ENCODE results near the gene SLC51B. TPM values are rescaled to one million over a fixed set of nuclear protein-coding genes. Genes with fewer than 3 reads are reported as not detected.

SLC51B gene
- total and polyA plus RNA-seq, 2 of the 4 experiments (the other 2 are of a cell fraction), result not detected

GRCh38 chr15:65069779-65070546, 24.8 kb downstream of the SLC51B start:
- Histone ChIP-seq H4K5ac (ENCODE audit: low read depth, low read length) (peak overlapping the region; percentile 51), H2AK9ac (replicated peaks; ENCODE audit: low read depth, low read length, poor library complexity) (no peak overlapping the region), H3K14ac (replicated peaks; ENCODE audit: low read depth, low read length) (peak overlapping the region; percentile 69), H3K27me3 (ENCODE audit: control insufficient read depth, insufficient read depth, low read length) (peaks cover 16% of the 10 kb centered on the region), H3K36me3 (ENCODE audit: control insufficient read depth, insufficient read depth, low read length) (no peaks in the 10 kb centered on the region), H3K4me1 (ENCODE audit: control insufficient read depth, insufficient read depth, low read length) (peaks cover 42% of the 10 kb centered on the region), H3K4ac (ENCODE audit: low read depth, low read length) (peak overlapping the region; percentile 78), H2BK15ac (ENCODE audit: low read depth, low read length) (peak overlapping the region; percentile 75; the same call in 1 of the 3 replicates), H2BK120ac (ENCODE audit: low read depth, low read length) (peak overlapping the region; percentile 82), H3K4me3 (ENCODE audit: insufficient read depth, low read depth, low read length) (no peak overlapping the region), H3K79me1 (ENCODE audit: low read depth in 1 of 2, low read length in 2 of 2) (no peaks in the 10 kb centered on the region), H3K9me1 (ENCODE audit: insufficient read depth, low read length) (peaks cover 37% of the 10 kb centered on the region), H3K27ac (ENCODE audit: insufficient read depth, low read length) (peak overlapping the region; percentile 82; the same call in 1 of the 2 replicates), H4K8ac (ENCODE audit: low read depth in 2 of 2, low read length in 2 of 2) (peak overlapping the region in 1 of 2 experiments; percentile 65; a peak in 1 of 4 replicates), H4K20me1 (ENCODE audit: insufficient read depth, low read length) (peaks cover 9% of the 10 kb centered on the region), H3K23ac (ENCODE audit: low read depth, low read length) (peak overlapping the region; percentile 59), H3K9ac (ENCODE audit: low read depth, low read length) (no peak overlapping the region), H2BK5ac (ENCODE audit: low read depth, low read length, poor library complexity, severe bottlenecking) (peak overlapping the region; percentile 79), H2AFZ (replicated peaks; ENCODE audit: low read length, poor library complexity) (no peak overlapping the region), H2AK5ac (ENCODE audit: low read depth, low read length) (peak overlapping the region; percentile 85), H3K9me3 (ENCODE audit: control insufficient read depth, insufficient read depth, low read length) (no peaks in the 10 kb centered on the region), H3K18ac (ENCODE audit: low read depth, low read length) (peak overlapping the region; percentile 61), H2BK20ac (ENCODE audit: low read depth, low read length) (peak overlapping the region; percentile 84), H3K56ac (ENCODE audit: extremely low read depth, insufficient read depth, low read length) (no peak overlapping the region), H4K91ac (ENCODE audit: insufficient read depth, low read depth, low read length) (peak overlapping the region; percentile 73), H3K4me2 (ENCODE audit: low read depth, low read length) (no peak overlapping the region)
- BruUV-seq (replicated peaks), result no TSS peak
- ChIA-PET POLR2A (ENCODE audit: unreplicated experiment) (interaction anchor here (0.5 kb wide), 1 partner anchor 269 kb away, joined by 3 read pairs; no protein-coding TSS in a partner anchor), CTCF (interaction anchor here (1.2 to 2.2 kb wide), 4 partner anchors 13 to 36 kb away, joined by 4 to 8 read pairs (median 6); no protein-coding TSS in a partner anchor)
- intact Hi-C loops (cut with micrococcal nuclease) (no loop called here), in situ Hi-C loops (cut with MboI; ENCODE audit: low sequenced_read_pairs) (no loop called here), dilution Hi-C loops (cut with HindIII; ENCODE audit: low sequenced_read_pairs, unreplicated experiment) (no loop called here)
- ATAC-seq (ENCODE audit: low read depth) (no peak), DNase-seq (no peak)
- TF ChIP-seq RAD21 (IDR thresholded peaks at IDR 0.05; ENCODE audit: low read length) (no peak), POLR2A (IDR thresholded peaks at IDR 0.05; ENCODE audit: low read depth, low read length) (no peak), FOS (IDR thresholded peaks at IDR 0.05; ENCODE audit: low read depth, low read length) (no peak), RFX5 (IDR thresholded peaks at IDR 0.05; ENCODE audit: low read depth, low read length) (no peak), SMC3 (IDR thresholded peaks at IDR 0.05; ENCODE audit: low read depth, low read length) (no peak), NFE2L2 (IDR thresholded peaks at IDR 0.05; ENCODE audit: low read depth, low read length) (no peak), CHD1 (IDR thresholded peaks at IDR 0.05; ENCODE audit: low read depth, low read length) (no peak), BHLHE40 (IDR thresholded peaks at IDR 0.05; ENCODE audit: low read depth, low read length) (no peak), MAZ (IDR thresholded peaks at IDR 0.05; ENCODE audit: borderline replicate concordance, low read depth, low read length) (no peak), RCOR1 (IDR thresholded peaks at IDR 0.05; ENCODE audit: insufficient replicate concordance, low read length) (no peak)
- TF ChIP-seq, protein P1, sequence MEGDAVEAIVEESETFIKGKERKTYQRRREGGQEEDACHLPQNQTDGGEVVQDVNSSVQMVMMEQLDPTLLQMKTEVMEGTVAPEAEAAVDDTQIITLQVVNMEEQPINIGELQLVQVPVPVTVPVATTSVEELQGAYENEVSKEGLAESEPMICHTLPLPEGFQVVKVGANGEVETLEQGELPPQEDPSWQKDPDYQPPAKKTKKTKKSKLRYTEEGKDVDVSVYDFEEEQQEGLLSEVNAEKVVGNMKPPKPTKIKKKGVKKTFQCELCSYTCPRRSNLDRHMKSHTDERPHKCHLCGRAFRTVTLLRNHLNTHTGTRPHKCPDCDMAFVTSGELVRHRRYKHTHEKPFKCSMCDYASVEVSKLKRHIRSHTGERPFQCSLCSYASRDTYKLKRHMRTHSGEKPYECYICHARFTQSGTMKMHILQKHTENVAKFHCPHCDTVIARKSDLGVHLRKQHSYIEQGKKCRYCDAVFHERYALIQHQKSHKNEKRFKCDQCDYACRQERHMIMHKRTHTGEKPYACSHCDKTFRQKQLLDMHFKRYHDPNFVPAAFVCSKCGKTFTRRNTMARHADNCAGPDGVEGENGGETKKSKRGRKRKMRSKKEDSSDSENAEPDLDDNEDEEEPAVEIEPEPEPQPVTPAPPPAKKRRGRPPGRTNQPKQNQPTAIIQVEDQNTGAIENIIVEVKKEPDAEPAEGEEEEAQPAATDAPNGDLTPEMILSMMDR (conservative IDR thresholded peaks at IDR 0.05; ENCODE audit: low read depth, low read length), result no peak
- TF ChIP-seq, protein P2, sequence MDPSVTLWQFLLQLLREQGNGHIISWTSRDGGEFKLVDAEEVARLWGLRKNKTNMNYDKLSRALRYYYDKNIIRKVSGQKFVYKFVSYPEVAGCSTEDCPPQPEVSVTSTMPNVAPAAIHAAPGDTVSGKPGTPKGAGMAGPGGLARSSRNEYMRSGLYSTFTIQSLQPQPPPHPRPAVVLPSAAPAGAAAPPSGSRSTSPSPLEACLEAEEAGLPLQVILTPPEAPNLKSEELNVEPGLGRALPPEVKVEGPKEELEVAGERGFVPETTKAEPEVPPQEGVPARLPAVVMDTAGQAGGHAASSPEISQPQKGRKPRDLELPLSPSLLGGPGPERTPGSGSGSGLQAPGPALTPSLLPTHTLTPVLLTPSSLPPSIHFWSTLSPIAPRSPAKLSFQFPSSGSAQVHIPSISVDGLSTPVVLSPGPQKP (IDR thresholded peaks at IDR 0.05; ENCODE audit: borderline replicate concordance, low read depth, low read length), result no peak
- no CpG with 5 or more reads among the region's 5 CpGs for WGBS, 2 experiments (ENCODE audit: extremely low coverage in 2 of 2, insufficient read length in 1 of 2)

All from IMR-90 (cell line).